HG02571 (cell line): Measurements from ENCODE around the gene BCAM.
"Not testable (repeated sequence)": the region's sequence is repeated elsewhere in the genome, so short reads cannot be mapped to it uniquely, and the experiment has no call there.

Experiments
- ATAC-seq: cut with Tn5 transposase; IDR thresholded peaks from one replicate; pipeline ENCODE4 v1.9.1; 2021; ENCODE audit warnings: mild to moderate bottlenecking, moderate library complexity; ENCODE audit not compliant: unreplicated experiment

The BCAM gene

GRCh38 chr19:44808463-44809371 is at the start of gene BCAM:
TSS of gene BCAM (plus strand) at chr19:44809103. CDS start at chr19:44809125, 22 bp downstream.
- no peak for ATAC-seq

GRCh38 chr19:44762038-44762437 is 46.9 kb upstream of the BCAM start:
- no peak for ATAC-seq

- ATAC-seq, result no peak
Measured at GRCh38 chr19:44765033-44765948, 43.6 kb upstream of the BCAM start.

GRCh38 chr19:44765949-44766335 is 43.0 kb upstream of the BCAM start:
- no peak for ATAC-seq

GRCh38 chr19:44767295-44768180 is 41.4 kb upstream of the BCAM start:
- ATAC-seq, result no peak

- peak; percentile 94 for ATAC-seq
Measured at GRCh38 chr19:44770550-44771257, 38.2 kb upstream of the BCAM start.

GRCh38 chr19:44772144-44772543 is 36.8 kb upstream of the BCAM start:
- ATAC-seq, result not testable (repeated sequence)

- ATAC-seq, result no peak
Measured at GRCh38 chr19:44772959-44773358, 35.9 kb upstream of the BCAM start.

GRCh38 chr19:44775676-44776240 is 33.1 kb upstream of the BCAM start:
- ATAC-seq, result no peak

GRCh38 chr19:44776402-44777096 is 32.4 kb upstream of the BCAM start:
- ATAC-seq, result no peak

GRCh38 chr19:44777715-44778347 is 31.1 kb upstream of the BCAM start, which contains the start of gene CBLC:
TSS of gene CBLC (plus strand) at chr19:44777890. CDS start at chr19:44777932, 42 bp downstream.
- ATAC-seq, result no peak

- ATAC-seq, result no peak
Measured at GRCh38 chr19:44779150-44779549, 29.8 kb upstream of the BCAM start.

GRCh38 chr19:44781694-44782093 is 27.2 kb upstream of the BCAM start:
- ATAC-seq, result not testable (repeated sequence)

GRCh38 chr19:44782729-44783128 is 26.2 kb upstream of the BCAM start:
- ATAC-seq, result no peak

- no peak for ATAC-seq
Measured at GRCh38 chr19:44783545-44783944, 25.4 kb upstream of the BCAM start.

- ATAC-seq, result no peak
Measured at GRCh38 chr19:44785271-44785670, 23.6 kb upstream of the BCAM start.

- ATAC-seq, result no peak
Measured at GRCh38 chr19:44785993-44786392, 22.9 kb upstream of the BCAM start.

- ATAC-seq, result no peak
Measured at GRCh38 chr19:44788971-44789370, 19.9 kb upstream of the BCAM start.
